Measurements from ENCODE around the gene KLK3.

Gene KLK3

DNA sequence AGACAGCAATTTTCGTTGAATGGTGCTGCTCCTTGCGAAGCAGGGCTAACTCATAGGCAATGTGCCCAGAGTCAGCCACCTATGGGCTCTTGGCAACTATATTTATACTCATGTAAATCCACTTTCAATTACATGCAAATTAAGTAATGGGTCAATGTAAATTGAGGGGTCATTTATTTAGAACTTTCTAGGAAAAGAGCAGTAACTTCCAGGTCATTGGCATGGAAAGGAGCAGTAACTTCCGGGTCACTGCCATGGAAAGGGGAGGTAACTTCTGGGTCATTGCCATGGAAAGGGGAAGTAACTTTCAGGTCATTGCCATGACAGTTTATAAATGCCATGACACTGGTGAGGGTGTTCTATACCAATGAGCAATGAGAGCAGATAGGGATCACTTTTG is 44.9 kb downstream of the KLK3 start:
- H4K91ac ChIP-seq (ENCODE audit: low read length): no peak overlapping the region
- H3K4me2 ChIP-seq (ENCODE audit: low read length, poor library complexity, severe bottlenecking): no peak overlapping the region
- H3K4ac ChIP-seq (ENCODE audit: low read depth in 1 of 2, low read length in 2 of 2): no peak overlapping the region
- H4K8ac ChIP-seq (ENCODE audit: low read length): no peak overlapping the region
- H3K23ac ChIP-seq (ENCODE audit: low read length in 2 of 2): no peak overlapping the region
- WGBS: 58% methylated on average over 3 of the region's 3 CpGs
- no peak overlapping the region for H2AFZ ChIP-seq (ENCODE audit: low read depth, low read length)
- no peak overlapping the region for H3K27ac ChIP-seq (ENCODE audit: low read length, poor library complexity, severe bottlenecking)
- DNase-seq: no peak
- H3K4me1 ChIP-seq (ENCODE audit: control insufficient read depth, insufficient read depth, low read depth, low read length): no peaks in the 10 kb centered on the region
- peaks cover 0 to 4% of the 10 kb centered on the region in 2 experiments for H3K27me3 ChIP-seq (ENCODE audit: control insufficient read depth in 1 of 2, insufficient read depth in 1 of 2, low read length in 2 of 2)
- H2AK5ac ChIP-seq (ENCODE audit: low read length, severe bottlenecking): no peak overlapping the region
- no peaks in the 10 kb centered on the region for H3K79me1 ChIP-seq (replicated peaks; ENCODE audit: low read length, poor library complexity, severe bottlenecking)
- no peak overlapping the region for H2BK12ac ChIP-seq (ENCODE audit: low read length in 2 of 2)
- no peak overlapping the region for H2BK120ac ChIP-seq (ENCODE audit: low read depth, low read length)
- H3K36me3 ChIP-seq (ENCODE audit: control insufficient read depth in 1 of 2, insufficient read depth in 2 of 2, low read depth in 1 of 2, low read length in 2 of 2): no peaks in the 10 kb centered on the region
- H3K9ac ChIP-seq (ENCODE audit: low read length): no peak overlapping the region
- no peaks in the 10 kb centered on the region for H3K9me3 ChIP-seq (ENCODE audit: control insufficient read depth, low read length)
- H3K14ac ChIP-seq (ENCODE audit: low read length in 2 of 2): no peak overlapping the region
- no peak overlapping the region for H2BK15ac ChIP-seq (ENCODE audit: low read depth, poor library complexity, severe bottlenecking)
- no peak overlapping the region for H3K4me3 ChIP-seq (ENCODE audit: insufficient read depth in 1 of 2, low read depth in 1 of 2, low read length in 2 of 2)
- H3K18ac ChIP-seq (ENCODE audit: low read depth in 1 of 2, low read length in 2 of 2): no peak overlapping the region
- H2BK5ac ChIP-seq (ENCODE audit: low read depth, low read length, poor library complexity, severe bottlenecking): no peak overlapping the region

DNA sequence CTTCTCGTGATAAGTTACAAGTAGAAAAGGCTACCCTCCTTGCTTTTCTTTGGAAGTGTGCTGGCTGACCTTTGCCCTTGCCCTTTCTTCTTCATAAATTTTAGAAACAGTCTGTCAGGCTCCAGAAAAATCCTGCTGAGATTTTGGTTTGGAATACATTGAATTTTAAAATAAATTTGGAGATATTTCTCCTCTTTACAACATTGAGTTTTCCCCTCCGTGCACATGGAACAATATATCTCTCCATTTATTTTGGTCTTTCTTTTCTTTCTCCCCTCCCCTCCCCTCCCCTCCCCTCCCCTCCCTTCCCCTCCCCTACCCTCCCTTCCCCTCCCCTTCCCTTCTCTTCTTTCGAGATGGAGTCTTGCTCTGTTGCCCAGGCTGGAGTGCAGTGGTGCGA is 47.9 kb downstream of the KLK3 start:
- Histone ChIP-seq H3K4me2 (ENCODE audit: low read length, poor library complexity, severe bottlenecking) (no peak overlapping the region), H3K36me3 (ENCODE audit: control insufficient read depth in 1 of 2, insufficient read depth in 2 of 2, low read depth in 1 of 2, low read length in 2 of 2) (no peaks in the 10 kb centered on the region), H3K9ac (ENCODE audit: low read length) (no peak overlapping the region), H3K79me1 (replicated peaks; ENCODE audit: low read length, poor library complexity, severe bottlenecking) (no peaks in the 10 kb centered on the region), H3K27ac (ENCODE audit: low read length, poor library complexity, severe bottlenecking) (no peak overlapping the region), H2BK120ac (ENCODE audit: low read depth, low read length) (no peak overlapping the region), H3K9me3 (ENCODE audit: control insufficient read depth, low read length) (no peaks in the 10 kb centered on the region), H2BK5ac (ENCODE audit: low read depth, low read length, poor library complexity, severe bottlenecking) (no peak overlapping the region), H3K27me3 (ENCODE audit: control insufficient read depth in 1 of 2, insufficient read depth in 1 of 2, low read length in 2 of 2) (peaks cover 0 to 25% of the 10 kb centered on the region in 2 experiments), H3K14ac (ENCODE audit: low read length in 2 of 2) (no peak overlapping the region), H3K4me1 (ENCODE audit: control insufficient read depth, insufficient read depth, low read depth, low read length) (no peaks in the 10 kb centered on the region), H3K18ac (ENCODE audit: low read depth in 1 of 2, low read length in 2 of 2) (no peak overlapping the region), H2AK5ac (ENCODE audit: low read length, severe bottlenecking) (no peak overlapping the region), H4K91ac (ENCODE audit: low read length) (no peak overlapping the region), H3K23ac (ENCODE audit: low read length in 2 of 2) (no peak overlapping the region), H2BK15ac (ENCODE audit: low read depth, poor library complexity, severe bottlenecking) (no peak overlapping the region), H3K4ac (ENCODE audit: low read depth in 1 of 2, low read length in 2 of 2) (no peak overlapping the region), H3K4me3 (ENCODE audit: insufficient read depth in 1 of 2, low read depth in 1 of 2, low read length in 2 of 2) (no peak overlapping the region), H2AFZ (ENCODE audit: low read depth, low read length) (no peak overlapping the region), H2BK12ac (ENCODE audit: low read length in 2 of 2) (no peak overlapping the region), H4K8ac (ENCODE audit: low read length) (no peak overlapping the region)
- WGBS: 65% methylated on average over 2 of the region's 4 CpGs
- DNase-seq: no peak

DNA sequence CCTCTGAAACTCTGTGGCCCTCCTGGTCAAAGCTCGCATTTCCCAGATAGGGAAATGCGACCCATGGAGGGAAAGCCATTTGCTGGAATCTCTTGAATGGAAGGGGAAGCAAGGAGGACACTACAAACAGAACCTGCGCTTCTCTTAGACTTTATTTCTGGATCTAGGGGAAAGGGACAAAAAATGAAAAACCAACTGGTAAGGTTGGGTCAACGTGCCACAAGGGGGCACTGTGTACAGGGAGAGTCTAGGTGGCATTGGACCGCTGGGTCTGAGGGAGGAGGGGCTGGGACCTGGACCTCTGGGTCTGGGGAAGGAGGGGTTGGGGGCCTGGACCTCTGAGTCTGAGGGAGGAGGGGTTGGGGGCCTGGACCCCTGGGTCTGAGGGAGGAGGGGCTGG is 51.5 kb downstream of the KLK3 start:
- H2BK5ac ChIP-seq (ENCODE audit: low read depth, low read length, poor library complexity, severe bottlenecking): no peak overlapping the region
- H3K4me2 ChIP-seq (ENCODE audit: low read length, poor library complexity, severe bottlenecking): no peak overlapping the region
- no peaks in the 10 kb centered on the region for H3K79me1 ChIP-seq (replicated peaks; ENCODE audit: low read length, poor library complexity, severe bottlenecking)
- no peak overlapping the region for H3K23ac ChIP-seq (ENCODE audit: low read length in 2 of 2)
- H3K4ac ChIP-seq (ENCODE audit: low read depth in 1 of 2, low read length in 2 of 2): no peak overlapping the region
- DNase-seq: no peak
- no peak overlapping the region for H3K4me3 ChIP-seq (ENCODE audit: insufficient read depth in 1 of 2, low read depth in 1 of 2, low read length in 2 of 2)
- H3K9ac ChIP-seq (ENCODE audit: low read length): no peak overlapping the region
- no peak overlapping the region for H3K27ac ChIP-seq (ENCODE audit: low read length, poor library complexity, severe bottlenecking)
- H3K18ac ChIP-seq (ENCODE audit: low read depth in 1 of 2, low read length in 2 of 2): no peak overlapping the region
- WGBS: 18% methylated on average over 5 of the region's 5 CpGs
- H3K27me3 ChIP-seq (ENCODE audit: control insufficient read depth in 1 of 2, insufficient read depth in 1 of 2, low read length in 2 of 2): peaks cover 0 to 59% of the 10 kb centered on the region in 2 experiments
- no peak overlapping the region for H2AFZ ChIP-seq (ENCODE audit: low read depth, low read length)
- no peaks in the 10 kb centered on the region for H3K36me3 ChIP-seq (ENCODE audit: control insufficient read depth in 1 of 2, insufficient read depth in 2 of 2, low read depth in 1 of 2, low read length in 2 of 2)
- H3K4me1 ChIP-seq (ENCODE audit: control insufficient read depth, insufficient read depth, low read depth, low read length): no peaks in the 10 kb centered on the region
- H3K14ac ChIP-seq (ENCODE audit: low read length in 2 of 2): no peak overlapping the region
- no peak overlapping the region for H2AK5ac ChIP-seq (ENCODE audit: low read length, severe bottlenecking)
- H2BK12ac ChIP-seq (ENCODE audit: low read length in 2 of 2): no peak overlapping the region
- no peaks in the 10 kb centered on the region for H3K9me3 ChIP-seq (ENCODE audit: control insufficient read depth, low read length)
- no peak overlapping the region for H4K91ac ChIP-seq (ENCODE audit: low read length)
- H2BK120ac ChIP-seq (ENCODE audit: low read depth, low read length): no peak overlapping the region
- no peak overlapping the region for H2BK15ac ChIP-seq (ENCODE audit: low read depth, poor library complexity, severe bottlenecking)
- no peak overlapping the region for H4K8ac ChIP-seq (ENCODE audit: low read length)

- no peak overlapping the region for H2AK5ac ChIP-seq (ENCODE audit: low read length, severe bottlenecking)
Observed at GRCh38 chr19:50908336-50908735, 53.6 kb downstream of the KLK3 start.

More at GRCh38 chr19:50908336-50908735, 53.6 kb downstream of the KLK3 start:
- H3K4me3 ChIP-seq (ENCODE audit: insufficient read depth in 1 of 2, low read depth in 1 of 2, low read length in 2 of 2): no peak overlapping the region
- no peak for DNase-seq
- H3K27me3 ChIP-seq (ENCODE audit: control insufficient read depth in 1 of 2, insufficient read depth in 1 of 2, low read length in 2 of 2): peaks cover 0 to 75% of the 10 kb centered on the region in 2 experiments
- no peak overlapping the region for H3K4me2 ChIP-seq (ENCODE audit: low read length, poor library complexity, severe bottlenecking)
- no peak overlapping the region for H4K8ac ChIP-seq (ENCODE audit: low read length)
- no peaks in the 10 kb centered on the region for H3K79me1 ChIP-seq (replicated peaks; ENCODE audit: low read length, poor library complexity, severe bottlenecking)
- no peak overlapping the region for H4K91ac ChIP-seq (ENCODE audit: low read length)
- H3K9ac ChIP-seq (ENCODE audit: low read length): no peak overlapping the region
- no peak overlapping the region for H3K14ac ChIP-seq (ENCODE audit: low read length in 2 of 2)
- H2AFZ ChIP-seq (ENCODE audit: low read depth, low read length): no peak overlapping the region
- no peak overlapping the region for H3K18ac ChIP-seq (ENCODE audit: low read depth in 1 of 2, low read length in 2 of 2)
- no peak overlapping the region for H2BK12ac ChIP-seq (ENCODE audit: low read length in 2 of 2)
- H3K4ac ChIP-seq (ENCODE audit: low read depth in 1 of 2, low read length in 2 of 2): no peak overlapping the region
- H3K9me3 ChIP-seq (ENCODE audit: control insufficient read depth, low read length): no peaks in the 10 kb centered on the region
- no peaks in the 10 kb centered on the region for H3K36me3 ChIP-seq (ENCODE audit: control insufficient read depth in 1 of 2, insufficient read depth in 2 of 2, low read depth in 1 of 2, low read length in 2 of 2)
- H3K4me1 ChIP-seq (ENCODE audit: control insufficient read depth, insufficient read depth, low read depth, low read length): no peaks in the 10 kb centered on the region
- 80% methylated on average over 25 of the region's 25 CpGs for WGBS
- H3K27ac ChIP-seq (ENCODE audit: low read length, poor library complexity, severe bottlenecking): no peak overlapping the region
- no peak overlapping the region for H2BK5ac ChIP-seq (ENCODE audit: low read depth, low read length, poor library complexity, severe bottlenecking)
- no peak overlapping the region for H2BK120ac ChIP-seq (ENCODE audit: low read depth, low read length)
- H3K23ac ChIP-seq (ENCODE audit: low read length in 2 of 2): no peak overlapping the region
- H2BK15ac ChIP-seq (ENCODE audit: low read depth, poor library complexity, severe bottlenecking): no peak overlapping the region
